ENCODE results near the gene CROCC.
A peak's percentile ranks its signal among the peaks of the same experiment; 100 is the strongest.

CROCC gene

GRCh38 chr1:16988210-16988609, 66.5 kb downstream of the CROCC start:
- no peak for DNase-seq

GRCh38 chr1:16989676-16990391, 68.1 kb downstream of the CROCC start:
- no peak for DNase-seq

DNA sequence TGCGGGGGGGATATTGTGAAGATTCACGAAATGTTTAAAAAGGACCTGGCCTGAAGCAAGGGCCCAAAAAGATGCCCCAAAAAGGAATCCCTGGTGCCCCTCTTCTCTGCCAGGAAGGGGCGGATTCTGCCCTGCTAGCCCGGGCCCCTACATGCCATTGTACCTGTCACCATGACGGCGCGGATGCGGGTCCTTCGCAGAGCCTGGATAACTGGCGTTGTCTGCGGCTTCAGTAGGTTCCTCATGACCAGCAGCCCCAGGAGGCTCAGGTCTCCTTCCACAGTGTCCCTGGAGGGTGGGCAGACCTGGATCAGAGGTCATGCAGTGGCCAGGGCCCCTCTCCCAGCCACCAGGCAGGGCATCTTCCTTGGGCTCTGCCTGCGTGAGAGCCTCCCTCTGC, 69.8 kb downstream of the CROCC start:
- DNase-seq: no peak

DNA sequence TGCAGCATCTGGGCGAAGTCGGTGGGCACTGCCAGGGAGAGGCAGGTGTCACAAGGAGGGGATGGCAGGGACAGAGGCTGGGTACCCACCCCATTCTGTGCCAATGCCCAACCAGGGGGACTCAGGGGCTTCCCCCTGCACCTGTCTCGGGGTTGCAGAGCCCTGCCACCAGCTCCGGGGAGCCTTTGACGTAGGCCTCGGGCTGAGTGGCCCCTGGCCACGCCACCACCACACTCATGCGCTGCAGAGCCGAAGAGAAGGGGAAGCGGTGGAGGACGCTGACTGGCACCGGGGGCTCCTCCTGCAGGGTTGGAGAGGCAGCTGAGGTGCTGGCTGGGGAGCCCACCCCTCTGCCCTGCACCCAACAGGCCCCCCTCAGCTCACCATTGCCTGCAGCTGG, 70.4 kb downstream of the CROCC start:
- no peak for DNase-seq

GRCh38 chr1:16992675-16993074, 70.9 kb downstream of the CROCC start:
- no peak for DNase-seq

DNA sequence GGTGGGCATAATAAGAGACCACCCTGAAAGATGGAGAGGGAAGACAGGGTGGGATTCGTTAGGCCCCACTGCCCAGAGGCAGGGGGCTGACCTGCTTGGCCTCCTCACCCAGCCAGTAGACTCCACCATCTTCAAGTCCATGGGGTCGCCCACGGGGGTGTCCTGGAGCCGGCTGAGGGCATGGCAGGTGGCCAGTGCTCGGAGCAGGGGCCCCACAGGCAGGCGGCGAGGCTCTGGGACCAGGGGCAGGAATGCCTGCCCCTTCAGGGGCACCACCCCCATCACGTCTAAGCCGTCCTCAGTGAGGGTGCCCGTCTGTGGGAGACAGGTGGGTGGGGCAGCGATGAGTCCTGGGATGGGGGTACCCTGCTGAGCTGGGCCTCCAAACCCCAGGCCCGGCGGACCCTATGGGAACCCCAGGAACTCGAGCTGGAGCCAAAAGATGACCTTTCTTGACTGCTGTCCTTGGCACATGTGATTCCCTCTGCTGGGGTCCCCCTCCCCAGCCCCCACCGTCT, 71.8 kb downstream of the CROCC start:
- DNase-seq: no peak

GRCh38 chr1:16996845-16997244, 75.1 kb downstream of the CROCC start:
- DNase-seq: no peak

DNA sequence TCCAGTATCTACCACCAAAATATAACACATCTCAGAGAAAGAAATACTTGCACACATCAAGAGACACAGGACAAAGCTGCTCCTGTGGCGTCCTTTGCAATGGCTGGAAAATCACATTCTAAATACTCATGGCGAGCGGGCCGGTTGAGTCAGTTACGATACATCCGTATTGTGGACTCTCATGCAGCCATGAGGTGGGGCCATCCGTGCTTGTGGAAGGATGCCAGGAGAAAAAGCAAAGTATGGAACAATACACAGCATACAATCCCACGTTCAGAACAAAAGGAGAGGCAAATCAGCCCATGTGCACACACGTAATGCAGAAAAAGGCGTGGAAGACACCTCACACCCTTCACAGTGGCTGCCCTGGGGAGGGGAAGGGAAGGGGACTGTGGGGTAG, 76.9 kb downstream of the CROCC start:
- no peak for DNase-seq

DNA sequence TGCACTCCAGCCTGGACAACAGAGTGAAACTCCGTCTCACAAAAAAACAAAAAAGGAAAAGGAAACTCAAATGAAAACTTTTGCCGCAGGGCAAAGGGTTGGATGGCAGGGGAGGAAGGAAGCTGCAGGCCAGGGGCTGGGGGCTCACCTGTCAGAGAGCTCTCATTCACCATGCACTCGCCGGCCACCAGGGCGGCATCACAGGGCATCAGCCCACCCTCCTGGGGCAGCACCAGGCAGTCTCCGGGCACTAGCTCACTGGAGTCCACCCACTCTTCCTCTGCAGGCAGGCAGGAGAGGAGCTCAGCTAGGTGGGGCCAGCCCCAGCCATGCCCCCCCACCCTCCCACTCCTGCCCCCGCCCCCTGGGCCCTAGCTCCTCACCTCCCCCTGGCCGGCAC, 78.1 kb downstream of the CROCC start:
- DNase-seq: no peak

GRCh38 chr1:17001760-17002523, 80.2 kb downstream of the CROCC start:
- no peak for DNase-seq

DNA sequence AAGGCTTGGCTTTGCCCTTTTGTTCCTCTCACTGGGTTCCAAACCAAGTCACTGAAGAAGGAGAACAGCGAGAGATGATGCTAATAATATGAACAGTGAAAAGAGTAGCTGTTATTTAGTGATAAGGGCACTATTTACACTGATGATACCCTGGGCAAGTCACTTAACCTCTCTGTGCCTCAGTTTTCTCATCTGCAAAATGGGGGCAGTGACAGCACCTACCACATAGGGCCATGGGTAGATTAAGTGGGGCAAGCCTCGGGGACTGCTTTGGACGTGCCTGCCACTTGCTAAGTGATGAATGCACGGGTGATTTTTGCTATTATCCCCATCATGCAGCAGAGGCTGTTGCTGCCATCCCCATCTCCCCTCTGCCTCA, 80.8 kb downstream of the CROCC start:
- DNase-seq: no peak

GRCh38 chr1:17004466-17005364, 83.0 kb downstream of the CROCC start:
- no peak for DNase-seq

DNA sequence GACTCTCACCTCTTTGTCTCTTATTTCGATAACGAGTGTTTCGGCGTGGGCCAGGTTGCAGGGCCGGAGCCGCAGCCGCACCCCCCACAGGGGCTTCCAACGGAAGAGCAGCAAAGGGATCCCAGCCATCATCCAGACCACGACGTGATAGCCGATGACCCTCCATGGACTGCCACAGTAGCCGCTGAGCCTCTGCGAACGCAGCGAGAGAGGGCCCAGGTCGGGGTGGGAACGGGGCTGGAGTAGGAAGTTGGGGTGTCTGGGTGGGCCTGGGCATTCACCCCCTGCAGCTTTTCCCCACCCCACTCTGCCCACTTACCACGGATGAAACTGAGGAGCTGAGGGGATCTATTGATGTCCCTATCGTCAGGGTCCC, 83.6 kb downstream of the CROCC start:
- no peak for DNase-seq

- DNase-seq: no peak
These were observed 85.4 kb downstream of the CROCC start for GRCh38 chr1:17007121-17007520.

GRCh38 chr1:17008208-17008855, 86.6 kb downstream of the CROCC start:
- no peak for DNase-seq

- no peak for DNase-seq
These were observed 88.0 kb downstream of the CROCC start for GRCh38 chr1:17009706-17010105.

DNA sequence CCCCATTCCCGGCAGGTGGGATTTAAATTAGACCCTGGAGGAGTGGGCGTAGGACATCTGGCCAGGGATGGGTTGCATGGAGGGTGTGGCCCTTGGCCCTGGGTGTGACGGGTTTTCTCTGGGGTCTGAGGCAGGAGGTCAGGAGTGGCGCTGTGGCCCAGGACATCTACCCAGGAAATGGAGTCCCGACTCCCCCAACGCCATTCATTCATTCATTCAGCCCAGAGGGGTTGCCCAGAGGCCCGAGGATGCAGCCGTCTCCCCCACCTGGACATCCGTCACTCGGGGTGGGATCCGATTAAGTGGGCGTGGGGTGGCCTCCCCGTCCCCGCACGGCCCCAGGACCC, 89.3 kb downstream of the CROCC start:
- DNase-seq: no peak

GRCh38 chr1:17011439-17012307, 89.9 kb downstream of the CROCC start, which contains the start of gene ATP13A2:
ATP13A2 (minus strand) TSS chr1:17011928; CDS start chr1:17011738, 190 bp downstream.
- DNase-seq: peak; percentile 73

GRCh38 chr1:17012775-17013490, 91.2 kb downstream of the CROCC start:
- DNase-seq: peak; percentile 76

DNA sequence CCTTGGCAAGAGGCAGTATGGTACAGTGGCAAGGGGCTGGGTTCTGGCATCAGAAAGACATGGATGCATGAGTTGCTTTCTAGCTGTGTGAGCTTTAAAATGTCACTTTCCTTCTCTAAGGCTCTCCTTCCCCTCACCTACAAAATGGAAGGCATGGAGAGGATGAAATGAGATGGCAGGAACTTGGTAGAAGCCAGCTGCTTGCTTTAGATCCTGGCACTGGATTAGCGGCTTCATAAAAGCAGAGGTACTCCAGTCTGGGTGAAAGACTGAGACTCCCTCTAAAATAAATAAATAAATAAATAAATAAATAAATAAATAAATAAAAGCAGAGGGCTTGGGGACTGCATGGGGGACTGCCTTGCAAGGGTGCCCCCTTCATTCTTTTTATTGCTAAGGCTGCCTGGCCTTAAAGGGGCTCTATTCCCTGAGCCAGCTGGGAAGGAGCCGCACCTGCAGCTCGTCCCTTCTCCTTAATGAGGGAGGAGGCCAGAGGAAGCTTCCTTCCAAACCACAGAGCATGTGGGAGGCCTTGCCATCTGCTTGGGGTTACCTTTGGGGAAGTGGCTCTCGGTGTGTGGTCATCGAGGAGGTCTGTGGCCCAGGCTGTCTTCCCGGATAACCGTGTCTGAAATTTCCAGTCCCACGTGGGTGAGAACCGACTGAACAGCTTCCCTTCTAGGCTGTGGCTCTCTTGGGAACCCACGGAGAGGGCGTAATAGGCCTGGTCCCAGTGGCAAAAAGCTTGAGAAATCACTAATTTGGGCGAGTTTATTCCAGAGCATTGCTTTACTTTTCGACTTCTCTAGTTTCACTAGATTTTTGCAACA, 92.0 kb downstream of the CROCC start:
- DNase-seq: no peak
